Measurements from ENCODE around the gene AGRN. TPM values are rescaled to one million over a fixed set of nuclear protein-coding genes. Genes with fewer than 3 reads are reported as not detected.

The AGRN gene
- total RNA-seq, 1 donor from 2014 or later, result 1,083 TPM

DNA sequence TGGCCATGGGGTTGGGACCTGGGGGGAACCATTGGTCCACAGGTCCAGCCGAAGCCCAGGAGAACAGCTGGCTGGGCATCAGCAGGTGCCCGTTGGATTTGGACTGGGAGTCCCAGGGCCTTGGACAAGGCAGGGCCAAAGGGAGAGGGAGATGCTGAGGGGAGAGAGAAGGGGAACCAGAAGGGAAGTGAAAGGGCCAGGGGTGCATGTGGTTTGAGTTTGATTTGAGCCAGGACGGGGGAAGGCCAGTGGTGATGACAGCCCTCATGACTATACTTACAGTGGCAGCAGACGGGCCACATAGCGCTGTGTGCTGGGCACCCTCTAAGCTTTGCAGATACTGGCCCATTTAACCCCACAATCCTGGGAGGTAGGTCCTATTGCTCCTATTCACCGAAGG lies 18.8 kb downstream of the AGRN start:
- no peak for DNase-seq (ENCODE audit: low read depth)

DNA sequence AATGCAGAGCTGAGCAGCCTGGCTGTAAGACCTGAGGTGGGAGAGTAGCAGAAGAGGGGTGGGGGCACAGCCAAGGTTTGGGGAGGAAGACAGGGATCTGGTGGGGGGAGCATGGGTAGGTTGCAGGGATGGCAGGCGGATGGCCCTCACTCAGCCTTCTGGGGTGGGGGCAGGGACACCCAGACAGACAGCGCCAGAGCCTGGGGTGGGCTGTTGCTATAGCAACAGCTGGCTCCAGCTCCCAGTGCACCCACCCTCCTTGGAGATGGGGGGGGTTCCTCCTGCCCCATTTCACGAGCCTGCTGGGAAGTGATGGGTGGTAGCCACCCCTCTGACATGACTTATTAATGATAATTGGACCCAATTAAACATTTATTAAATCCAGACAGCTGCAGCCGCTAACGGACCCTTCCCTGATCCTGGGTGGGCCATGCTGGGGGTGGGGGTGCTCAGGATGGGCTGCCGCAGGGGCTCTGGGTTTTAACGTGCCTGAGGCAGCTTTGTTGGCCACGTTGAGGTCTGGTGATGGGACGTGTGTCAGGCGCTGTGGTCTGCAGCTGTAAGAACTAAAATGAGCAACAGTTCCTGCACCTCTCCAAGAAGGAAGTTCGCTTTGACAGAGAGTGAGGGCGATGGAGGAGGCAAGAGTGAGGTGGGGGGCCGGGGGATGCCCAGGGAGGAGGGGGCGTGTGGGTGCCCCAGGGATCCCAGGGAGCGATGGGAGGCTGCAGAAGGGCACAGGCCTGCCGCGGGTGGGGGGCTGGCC lies 19.4 kb downstream of the AGRN start:
- no peak for DNase-seq (ENCODE audit: low read depth)

DNA sequence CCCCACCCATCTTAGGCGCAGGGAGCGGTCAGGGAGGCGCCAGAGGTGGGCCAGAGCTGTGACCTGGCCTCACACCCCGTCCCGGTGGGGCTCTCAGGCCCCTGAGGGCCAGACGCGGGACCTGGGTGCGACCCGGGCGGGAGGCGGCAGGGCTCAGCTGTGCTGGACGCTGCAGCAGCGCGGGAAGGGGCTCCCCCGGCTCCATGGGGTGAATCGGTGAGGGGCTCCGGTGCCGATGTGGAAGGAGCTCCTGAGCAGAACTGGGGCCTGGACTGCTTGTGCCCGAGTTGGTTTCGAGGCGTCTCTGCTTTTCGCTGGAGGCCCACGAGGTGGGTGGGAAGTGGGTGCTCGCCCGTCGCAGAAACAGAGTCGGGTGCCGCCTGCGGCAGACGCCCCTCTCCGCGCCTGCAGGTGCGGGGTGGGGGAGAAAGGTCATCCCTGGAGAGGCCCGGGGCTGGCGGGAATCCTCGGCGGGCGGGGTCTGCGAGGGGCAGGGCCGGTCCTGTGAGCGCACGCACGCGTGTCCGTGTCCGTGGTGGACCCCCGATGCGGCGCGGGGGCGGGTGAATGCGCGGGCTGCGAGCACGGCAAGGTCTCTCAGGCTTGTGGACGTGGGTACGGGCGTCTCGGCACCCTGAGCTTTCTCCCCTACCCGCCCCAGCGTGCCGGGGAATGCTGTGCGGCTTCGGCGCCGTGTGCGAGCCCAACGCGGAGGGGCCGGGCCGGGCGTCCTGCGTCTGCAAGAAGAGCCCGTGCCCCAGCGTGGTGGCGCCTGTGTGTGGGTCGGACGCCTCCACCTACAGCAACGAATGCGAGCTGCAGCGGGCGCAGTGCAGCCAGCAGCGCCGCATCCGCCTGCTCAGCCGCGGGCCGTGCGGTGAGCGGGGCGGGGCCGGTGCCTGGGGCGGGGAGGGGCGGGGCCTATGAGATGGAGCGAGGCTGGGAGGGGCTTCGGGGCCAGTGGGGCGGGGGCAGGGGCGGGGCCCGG lies 20.4 kb downstream of the AGRN start:
- DNase-seq (ENCODE audit: low read depth), result peak; percentile 52

DNA sequence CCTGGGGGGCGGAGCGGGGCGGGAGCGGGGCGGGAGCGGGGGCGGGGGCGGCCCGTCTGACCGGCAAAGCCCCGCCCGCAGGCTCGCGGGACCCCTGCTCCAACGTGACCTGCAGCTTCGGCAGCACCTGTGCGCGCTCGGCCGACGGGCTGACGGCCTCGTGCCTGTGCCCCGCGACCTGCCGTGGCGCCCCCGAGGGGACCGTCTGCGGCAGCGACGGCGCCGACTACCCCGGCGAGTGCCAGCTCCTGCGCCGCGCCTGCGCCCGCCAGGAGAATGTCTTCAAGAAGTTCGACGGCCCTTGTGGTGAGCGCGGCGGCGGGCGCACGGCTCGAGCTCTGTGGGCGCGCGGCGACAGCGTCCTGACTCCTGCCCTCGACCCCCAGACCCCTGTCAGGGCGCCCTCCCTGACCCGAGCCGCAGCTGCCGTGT lies 21.2 kb downstream of the AGRN start:
- DNase-seq (ENCODE audit: low read depth), result no peak

DNA sequence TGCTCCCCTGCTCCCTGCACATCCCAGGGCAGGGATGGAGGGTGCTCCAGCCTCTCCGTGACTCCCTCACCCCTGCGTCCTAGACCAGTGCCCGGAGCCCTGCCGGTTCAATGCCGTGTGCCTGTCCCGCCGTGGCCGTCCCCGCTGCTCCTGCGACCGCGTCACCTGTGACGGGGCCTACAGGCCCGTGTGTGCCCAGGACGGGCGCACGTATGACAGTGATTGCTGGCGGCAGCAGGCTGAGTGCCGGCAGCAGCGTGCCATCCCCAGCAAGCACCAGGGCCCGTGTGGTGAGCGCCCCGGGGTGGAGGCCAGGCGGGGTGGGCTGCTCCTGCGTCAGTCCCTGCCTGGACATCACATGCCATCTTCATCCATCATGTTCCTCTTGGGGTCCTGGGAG lies 22.0 kb downstream of the AGRN start:
- no peak for DNase-seq (ENCODE audit: low read depth)

DNA sequence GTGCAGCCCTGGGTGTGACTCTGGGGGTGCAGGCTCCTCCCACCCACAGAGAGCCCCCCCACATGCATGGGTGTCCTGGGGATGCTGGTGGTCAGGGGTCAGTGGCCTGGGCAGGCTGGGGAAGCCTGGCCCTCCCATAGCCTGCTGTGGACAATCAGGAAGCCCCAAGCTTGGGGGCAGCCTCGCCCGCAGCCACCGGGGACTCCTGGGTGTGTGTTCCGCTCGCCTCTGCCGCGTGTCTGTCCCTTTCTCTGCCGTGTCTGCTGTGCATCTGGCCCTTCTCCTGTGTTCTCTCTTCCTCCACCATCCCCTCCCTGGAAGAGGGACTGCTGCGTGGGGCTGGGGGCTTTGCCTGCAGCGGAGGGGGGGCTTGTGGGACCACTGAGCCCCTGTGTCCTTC lies 22.9 kb downstream of the AGRN start:
- no peak for DNase-seq (ENCODE audit: low read depth)

DNA sequence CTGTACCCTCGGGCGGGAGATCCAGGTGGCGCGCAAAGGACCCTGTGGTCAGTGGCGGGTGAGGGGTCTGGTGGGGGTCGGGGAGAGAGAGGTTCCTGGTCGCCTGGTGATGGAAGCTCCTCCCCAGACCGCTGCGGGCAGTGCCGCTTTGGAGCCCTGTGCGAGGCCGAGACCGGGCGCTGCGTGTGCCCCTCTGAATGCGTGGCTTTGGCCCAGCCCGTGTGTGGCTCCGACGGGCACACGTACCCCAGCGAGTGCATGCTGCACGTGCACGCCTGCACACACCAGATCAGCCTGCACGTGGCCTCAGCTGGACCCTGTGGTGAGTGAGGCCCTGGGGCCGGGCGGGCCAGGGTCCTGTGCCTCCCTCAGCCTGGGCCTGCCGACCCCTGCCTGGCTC lies 23.5 kb downstream of the AGRN start:
- no peak for DNase-seq (ENCODE audit: low read depth)

DNA sequence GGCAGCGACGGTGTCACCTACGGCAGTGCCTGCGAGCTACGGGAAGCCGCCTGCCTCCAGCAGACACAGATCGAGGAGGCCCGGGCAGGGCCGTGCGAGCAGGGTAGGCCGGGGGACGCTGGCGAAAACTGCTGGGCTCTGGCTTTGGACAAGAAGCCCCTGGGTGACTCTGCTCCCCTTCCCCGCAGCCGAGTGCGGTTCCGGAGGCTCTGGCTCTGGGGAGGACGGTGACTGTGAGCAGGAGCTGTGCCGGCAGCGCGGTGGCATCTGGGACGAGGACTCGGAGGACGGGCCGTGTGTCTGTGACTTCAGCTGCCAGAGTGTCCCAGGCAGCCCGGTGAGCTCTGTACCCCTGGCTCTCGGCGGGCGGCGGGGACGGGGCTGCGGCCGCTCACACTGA lies 24.0 kb downstream of the AGRN start:
- no peak for DNase-seq (ENCODE audit: low read depth)

DNA sequence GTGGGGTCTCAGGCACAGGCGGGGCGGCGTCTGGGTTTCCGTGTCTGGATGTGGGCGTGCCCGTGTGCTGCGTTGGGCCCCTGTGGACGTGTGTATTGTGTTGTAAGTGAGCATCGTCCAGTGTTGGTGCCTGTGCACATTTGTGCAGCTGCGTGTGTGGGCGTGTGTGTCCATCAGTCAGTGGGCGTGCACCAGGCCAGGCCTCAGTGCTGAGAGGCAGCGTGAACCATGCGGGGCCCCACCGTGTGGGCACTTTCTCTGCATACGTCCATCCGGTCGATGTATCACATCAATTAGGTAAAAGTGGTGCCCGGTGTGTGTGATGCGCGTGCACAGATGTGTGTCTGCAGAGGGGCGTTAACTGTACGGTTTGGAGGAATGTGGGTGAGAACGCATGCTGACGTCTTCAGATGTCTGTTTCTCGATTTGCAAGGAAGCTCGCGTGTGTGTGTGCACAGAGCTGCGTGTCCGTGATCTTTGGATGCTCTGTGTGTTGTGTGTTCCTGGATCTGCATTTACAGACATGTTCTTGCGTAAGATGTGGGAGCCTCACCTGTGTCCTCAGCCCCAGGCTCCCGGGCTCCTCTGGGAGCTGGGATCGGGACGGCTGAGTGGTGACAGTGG lies 24.6 kb downstream of the AGRN start:
- no peak for DNase-seq (ENCODE audit: low read depth)

DNA sequence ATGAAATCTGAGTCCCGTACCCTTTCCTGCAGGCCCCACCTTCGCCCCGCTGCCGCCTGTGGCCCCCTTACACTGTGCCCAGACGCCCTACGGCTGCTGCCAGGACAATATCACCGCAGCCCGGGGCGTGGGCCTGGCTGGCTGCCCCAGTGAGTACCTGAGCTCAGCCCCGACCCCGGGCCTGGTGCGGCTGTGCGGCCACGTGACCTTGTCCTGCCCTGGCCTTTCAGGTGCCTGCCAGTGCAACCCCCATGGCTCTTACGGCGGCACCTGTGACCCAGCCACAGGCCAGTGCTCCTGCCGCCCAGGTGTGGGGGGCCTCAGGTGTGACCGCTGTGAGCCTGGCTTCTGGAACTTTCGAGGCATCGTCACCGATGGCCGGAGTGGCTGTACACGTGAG lies 25.2 kb downstream of the AGRN start:
- DNase-seq (ENCODE audit: low read depth), result no peak

DNA sequence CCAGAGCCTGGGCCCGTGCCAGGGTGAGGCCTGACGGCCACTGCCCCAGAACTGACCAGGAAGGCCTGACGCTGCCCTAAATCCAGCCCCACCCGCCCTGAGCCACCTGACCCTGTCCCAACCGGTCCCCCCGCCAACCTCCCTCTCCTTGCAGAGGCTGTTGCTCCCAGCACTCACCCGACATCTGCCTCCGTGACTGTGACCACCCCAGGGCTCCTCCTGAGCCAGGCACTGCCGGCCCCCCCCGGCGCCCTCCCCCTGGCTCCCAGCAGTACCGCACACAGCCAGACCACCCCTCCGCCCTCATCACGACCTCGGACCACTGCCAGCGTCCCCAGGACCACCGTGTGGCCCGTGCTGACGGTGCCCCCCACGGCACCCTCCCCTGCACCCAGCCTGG lies 26.3 kb downstream of the AGRN start:
- DNase-seq (ENCODE audit: low read depth), result no peak

DNA sequence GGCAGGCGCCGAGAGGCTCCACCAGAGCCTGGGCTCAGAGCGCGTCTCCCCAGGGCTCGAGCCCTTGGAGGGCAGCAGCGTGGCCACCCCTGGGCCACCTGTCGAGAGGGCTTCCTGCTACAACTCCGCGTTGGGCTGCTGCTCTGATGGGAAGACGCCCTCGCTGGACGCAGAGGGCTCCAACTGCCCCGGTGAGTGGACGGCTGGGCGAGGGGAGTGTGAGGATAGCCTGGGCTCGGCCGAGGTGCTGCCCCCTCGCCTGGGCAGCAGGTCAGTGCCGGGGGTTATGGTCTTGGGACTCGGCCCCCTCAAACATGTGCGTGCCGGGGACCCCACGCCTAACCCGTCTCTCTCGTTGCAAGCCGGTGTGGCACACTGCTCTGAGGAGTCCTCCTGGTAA lies 26.8 kb downstream of the AGRN start:
- DNase-seq (ENCODE audit: low read depth), result no peak

DNA sequence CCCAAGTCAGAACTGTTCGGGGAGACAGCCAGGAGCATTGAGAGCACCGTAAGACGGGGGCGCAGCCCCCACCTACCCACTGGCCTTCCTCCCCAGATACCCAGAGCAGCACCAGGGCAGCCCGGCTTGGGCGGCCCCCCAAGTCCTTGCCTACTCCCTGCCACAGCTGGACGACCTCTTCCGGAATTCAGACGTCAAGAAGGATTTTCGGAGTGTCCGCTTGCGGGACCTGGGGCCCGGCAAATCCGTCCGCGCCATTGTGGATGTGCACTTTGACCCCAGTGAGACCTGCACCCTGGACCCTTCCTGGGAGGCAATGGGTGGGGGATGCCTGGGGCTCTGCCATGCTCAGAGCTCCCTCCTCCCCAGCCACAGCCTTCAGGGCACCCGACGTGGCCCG lies 27.5 kb downstream of the AGRN start:
- DNase-seq (ENCODE audit: low read depth), result no peak

DNA sequence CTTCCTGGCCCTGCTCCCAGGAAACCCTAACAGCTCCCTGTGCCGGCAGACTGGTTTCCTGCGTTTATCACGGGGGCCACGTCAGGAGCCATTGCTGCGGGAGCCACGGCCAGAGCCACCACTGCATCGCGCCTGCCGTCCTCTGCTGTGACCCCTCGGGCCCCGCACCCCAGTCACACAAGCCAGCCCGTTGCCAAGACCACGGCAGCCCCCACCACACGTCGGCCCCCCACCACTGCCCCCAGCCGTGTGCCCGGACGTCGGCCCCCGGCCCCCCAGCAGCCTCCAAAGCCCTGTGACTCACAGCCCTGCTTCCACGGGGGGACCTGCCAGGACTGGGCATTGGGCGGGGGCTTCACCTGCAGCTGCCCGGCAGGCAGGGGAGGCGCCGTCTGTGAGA lies 28.0 kb downstream of the AGRN start:
- no peak for DNase-seq (ENCODE audit: low read depth)

DNA sequence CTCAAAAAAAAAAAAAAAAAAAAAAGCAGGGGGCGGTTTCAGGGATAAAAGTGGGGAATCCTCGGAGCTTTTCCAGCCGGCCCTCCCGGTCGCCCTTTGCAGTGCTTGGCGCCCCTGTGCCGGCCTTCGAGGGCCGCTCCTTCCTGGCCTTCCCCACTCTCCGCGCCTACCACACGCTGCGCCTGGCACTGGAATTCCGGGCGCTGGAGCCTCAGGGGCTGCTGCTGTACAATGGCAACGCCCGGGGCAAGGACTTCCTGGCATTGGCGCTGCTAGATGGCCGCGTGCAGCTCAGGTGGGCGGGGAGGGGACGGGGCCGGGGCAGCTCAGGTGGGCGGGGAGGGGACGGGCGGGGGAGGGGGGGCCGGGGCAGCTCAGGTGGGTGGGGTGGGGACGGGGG lies 28.8 kb downstream of the AGRN start:
- no peak for DNase-seq (ENCODE audit: low read depth)

DNA sequence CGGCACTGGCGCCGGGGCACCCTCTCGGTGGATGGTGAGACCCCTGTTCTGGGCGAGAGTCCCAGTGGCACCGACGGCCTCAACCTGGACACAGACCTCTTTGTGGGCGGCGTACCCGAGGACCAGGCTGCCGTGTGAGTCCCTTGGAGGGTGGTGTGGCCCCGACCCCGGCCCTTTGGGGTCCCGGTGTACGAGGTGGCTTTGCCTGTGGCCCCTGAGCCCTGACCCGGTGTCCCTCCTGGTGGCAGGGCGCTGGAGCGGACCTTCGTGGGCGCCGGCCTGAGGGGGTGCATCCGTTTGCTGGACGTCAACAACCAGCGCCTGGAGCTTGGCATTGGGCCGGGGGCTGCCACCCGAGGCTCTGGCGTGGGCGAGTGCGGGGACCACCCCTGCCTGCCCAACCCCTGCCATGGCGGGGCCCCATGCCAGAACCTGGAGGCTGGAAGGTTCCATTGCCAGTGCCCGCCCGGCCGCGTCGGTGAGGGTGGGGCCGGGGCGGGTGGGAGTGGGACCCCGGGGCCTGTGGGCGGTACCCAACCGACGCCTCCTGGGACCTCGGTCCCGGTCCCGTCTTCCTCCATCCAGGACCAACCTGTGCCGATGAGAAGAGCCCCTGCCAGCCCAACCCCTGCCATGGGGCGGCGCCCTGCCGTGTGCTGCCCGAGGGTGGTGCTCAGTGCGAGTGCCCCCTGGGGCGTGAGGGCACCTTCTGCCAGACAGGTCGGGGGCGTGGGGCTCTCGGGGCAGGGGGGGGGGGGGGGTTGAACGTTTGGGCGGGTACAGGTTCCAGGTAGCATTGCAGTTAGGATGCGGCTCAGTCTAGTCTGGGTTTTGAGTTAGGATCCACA lies 29.6 kb downstream of the AGRN start:
- DNase-seq (ENCODE audit: low read depth), result no peak

DNA sequence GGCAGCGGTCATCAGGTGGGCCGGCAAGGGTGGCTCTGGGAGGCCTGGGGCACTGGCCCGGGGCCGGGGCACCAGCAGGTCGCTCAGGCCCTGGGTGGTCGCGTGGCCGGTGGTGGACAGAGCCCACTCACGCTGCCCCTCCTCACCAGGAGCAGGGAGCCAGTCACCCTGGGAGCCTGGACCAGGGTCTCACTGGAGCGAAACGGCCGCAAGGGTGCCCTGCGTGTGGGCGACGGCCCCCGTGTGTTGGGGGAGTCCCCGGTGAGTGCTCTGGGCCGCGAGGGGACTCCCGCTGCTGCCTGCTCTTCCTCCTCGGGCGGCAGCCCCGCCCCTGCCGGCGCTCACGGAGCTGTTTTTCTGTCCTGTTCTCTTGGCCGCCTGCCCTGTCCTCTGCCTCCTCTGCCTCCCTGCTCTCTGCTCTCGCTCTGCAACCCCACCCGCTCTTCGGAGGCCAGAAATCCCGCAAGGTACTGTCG lies 30.7 kb downstream of the AGRN start:
- DNase-seq (ENCODE audit: low read depth), result no peak

DNA sequence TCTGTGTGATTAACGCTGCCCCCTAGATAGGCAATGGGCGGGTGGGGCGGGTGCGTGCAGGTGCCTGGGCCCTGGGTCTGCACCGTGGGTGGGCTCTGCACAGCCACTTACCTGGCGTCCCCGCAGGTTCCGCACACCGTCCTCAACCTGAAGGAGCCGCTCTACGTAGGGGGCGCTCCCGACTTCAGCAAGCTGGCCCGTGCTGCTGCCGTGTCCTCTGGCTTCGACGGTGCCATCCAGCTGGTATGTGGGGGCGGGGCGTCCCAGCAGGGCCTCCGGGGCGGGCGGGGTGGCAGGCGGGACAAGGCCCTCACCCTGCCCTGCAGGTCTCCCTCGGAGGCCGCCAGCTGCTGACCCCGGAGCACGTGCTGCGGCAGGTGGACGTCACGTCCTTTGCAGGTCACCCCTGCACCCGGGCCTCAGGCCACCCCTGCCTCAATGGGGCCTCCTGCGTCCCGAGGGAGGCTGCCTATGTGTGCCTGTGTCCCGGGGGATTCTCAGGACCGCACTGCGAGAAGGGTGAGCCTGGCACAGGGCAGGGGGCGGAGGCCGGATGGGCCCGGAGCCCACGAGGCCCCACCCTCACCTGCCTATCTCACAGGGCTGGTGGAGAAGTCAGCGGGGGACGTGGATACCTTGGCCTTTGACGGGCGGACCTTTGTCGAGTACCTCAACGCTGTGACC lies 31.3 kb downstream of the AGRN start:
- DNase-seq (ENCODE audit: low read depth), result no peak

DNA sequence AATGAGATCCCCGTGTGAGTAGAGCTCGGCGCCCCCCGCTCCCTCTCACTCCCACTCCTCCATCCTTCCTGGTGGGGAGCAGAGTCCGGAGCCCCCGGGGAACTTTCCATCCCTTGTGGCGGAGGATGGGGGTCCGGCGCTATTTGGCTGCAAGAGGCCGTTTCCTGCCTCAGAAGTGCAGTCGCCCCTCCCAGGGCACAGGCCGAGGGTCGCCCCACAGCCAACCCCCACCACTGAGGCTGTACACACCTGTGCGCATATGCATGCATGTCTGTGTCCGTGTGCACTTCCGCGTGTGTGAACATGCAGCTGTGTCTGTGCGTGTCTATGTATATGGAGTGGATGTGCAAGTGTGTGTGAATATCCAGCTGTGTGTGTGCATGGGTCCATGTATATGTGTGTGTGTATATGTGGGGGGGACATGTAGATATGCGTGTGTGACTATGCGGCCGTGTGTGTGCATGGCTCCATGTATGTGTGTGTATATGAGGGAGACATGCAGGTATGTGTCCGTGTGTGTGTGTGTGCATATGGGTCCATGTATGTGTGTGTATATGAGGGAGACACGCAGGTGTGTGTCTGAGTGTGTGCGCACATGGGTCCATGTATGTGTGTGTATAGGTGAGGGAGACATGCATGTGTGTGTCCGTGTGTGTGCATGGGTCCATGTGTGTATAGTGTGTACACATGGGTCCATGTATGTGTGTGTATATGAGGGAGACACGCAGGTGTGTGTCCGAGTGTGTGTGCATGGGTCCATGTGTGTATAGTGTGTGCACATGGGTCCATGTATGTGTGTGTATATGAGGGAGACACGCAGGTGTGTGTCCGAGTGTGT lies 32.3 kb downstream of the AGRN start:
- DNase-seq (ENCODE audit: low read depth), result no peak

DNA sequence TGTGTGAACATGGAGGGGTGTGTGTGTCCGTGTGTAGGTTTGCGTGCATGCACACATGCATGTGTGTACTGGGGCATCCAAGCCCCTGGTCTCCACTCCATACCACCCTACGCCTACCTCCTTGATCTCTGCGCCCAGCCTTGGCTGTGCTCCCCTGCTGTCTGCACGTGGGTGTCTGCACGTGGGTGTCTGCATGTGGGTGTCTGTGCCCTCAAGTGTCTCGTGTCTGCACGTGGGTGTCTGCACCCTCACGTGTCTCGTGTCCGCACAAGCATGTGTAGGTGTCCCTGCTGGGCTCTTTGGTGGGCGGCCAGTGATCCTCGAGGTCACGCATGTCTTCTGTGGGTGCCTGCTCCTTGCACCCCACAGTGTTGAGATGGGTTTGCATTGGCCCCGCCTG lies 33.1 kb downstream of the AGRN start:
- no peak for DNase-seq (ENCODE audit: low read depth)

All from renal cortical epithelial cell (primary cell).